IMR-90 (cell line): Measurements from ENCODE around the gene CES4A. TPM values are rescaled to one million over a fixed set of nuclear protein-coding genes. Genes with fewer than 3 reads are reported as not detected.

Source experiments
- ATAC-seq: fragments of 200-7000 bp; cut with Tn5 transposase; 2 replicates; pipeline ENCODE4 v1.9.1; 2020; ENCODE audit warnings: low read depth, mild to moderate bottlenecking, moderate library complexity
- BruUV-seq: library from RNA; stranded (reverse); fragments of 400-500 nt; replicated peaks from 2 replicates; lab custom pipeline; 2021; lab: Mats Ljungman, UMichigan
- CTCF ChIA-PET: fragments of 300-600 bp; formaldehyde crosslinking; extraction: SDS; loops from one replicate; lab custom pipeline; 2021; ENCODE audit warnings: antibody characterized with exemption; lab: Yijun Ruan, JAX
- POLR2A ChIA-PET: fragments of 300-600 bp; sonication (Branson Sonifier 250); formaldehyde crosslinking; loops from one replicate; lab custom pipeline; 2022; ENCODE audit warnings: antibody characterized with exemption; ENCODE audit not compliant: unreplicated experiment; lab: Charles Lee
- DNase-seq: peaks from one replicate; pipeline ENCODE4 v3.0.0; 2013
- H2AFZ ChIP-seq: replicated peaks from 2 replicates; pipeline ENCODE3; 2013; ENCODE audit warnings: low read length, mild to moderate bottlenecking; ENCODE audit not compliant: poor library complexity
- H2AK5ac ChIP-seq: 2 replicates; pipeline ENCODE4 v1.6.1; 2013; ENCODE audit warnings: low read depth, low read length, inconsistent platforms
- H2AK9ac ChIP-seq: replicated peaks from 2 replicates; pipeline ENCODE3; 2013; ENCODE audit warnings: mild to moderate bottlenecking, low read depth, low read length, moderate library complexity; ENCODE audit not compliant: poor library complexity
- H2BK120ac ChIP-seq: 2 replicates; pipeline ENCODE4 v1.6.1; 2013; ENCODE audit warnings: low read depth, low read length, inconsistent platforms
- H2BK15ac ChIP-seq: 3 replicates; pipeline ENCODE4 v1.6.1; 2013; ENCODE audit warnings: low read depth, low read length, inconsistent platforms
- H2BK20ac ChIP-seq: 2 replicates; pipeline ENCODE4 v1.6.1; 2013; ENCODE audit warnings: low read depth, mild to moderate bottlenecking, inconsistent platforms, low read length, moderate library complexity
- H2BK5ac ChIP-seq: 2 replicates; pipeline ENCODE4 v1.6.1; 2013; ENCODE audit warnings: mild to moderate bottlenecking, low read depth, low read length, inconsistent platforms; ENCODE audit not compliant: poor library complexity, severe bottlenecking
- H3K14ac ChIP-seq: replicated peaks from 2 replicates; pipeline ENCODE4 v1.6.1; 2013; ENCODE audit warnings: low read depth, low read length, inconsistent platforms
- H3K18ac ChIP-seq: 2 replicates; pipeline ENCODE4 v1.6.1; 2013; ENCODE audit warnings: low read depth, low read length, control low read depth
- H3K23ac ChIP-seq: 2 replicates; pipeline ENCODE4 v1.6.1; 2013; ENCODE audit warnings: low read depth, low read length, inconsistent platforms
- H3K27ac ChIP-seq: 2 replicates; pipeline ENCODE4 v1.5.1; 2013; ENCODE audit warnings: mild to moderate bottlenecking, control low read depth, low read length; ENCODE audit not compliant: insufficient read depth
- H3K27me3 ChIP-seq: 2 replicates; pipeline ENCODE4 v1.6.1; 2013; ENCODE audit warnings: low read length; ENCODE audit not compliant: control insufficient read depth, insufficient read depth
- H3K36me3 ChIP-seq: 2 replicates; pipeline ENCODE4 v1.6.1; 2013; ENCODE audit warnings: low read length, mixed read lengths; ENCODE audit not compliant: control insufficient read depth, insufficient read depth
- H3K4ac ChIP-seq: 2 replicates; pipeline ENCODE4 v1.6.1; 2013; ENCODE audit warnings: low read depth, low read length, inconsistent platforms
- H3K4me1 ChIP-seq: 2 replicates; pipeline ENCODE4 v1.6.1; 2013; ENCODE audit warnings: low read length, mixed read lengths; ENCODE audit not compliant: control insufficient read depth, insufficient read depth
- H3K4me2 ChIP-seq: 2 replicates; pipeline ENCODE4 v1.6.1; 2013; ENCODE audit warnings: low read depth, mild to moderate bottlenecking, control low read depth, low read length, moderate library complexity
- H3K4me3 ChIP-seq: 2 replicates; pipeline ENCODE4 v1.5.1; 2013; ENCODE audit warnings: low read depth, mild to moderate bottlenecking, control low read depth, low read length, moderate library complexity; ENCODE audit not compliant: insufficient read depth
- H3K56ac ChIP-seq: 2 replicates; pipeline ENCODE4 v1.6.1; 2013; ENCODE audit warnings: low read length, inconsistent platforms; ENCODE audit not compliant: insufficient read depth; ENCODE audit errors: extremely low read depth
- H3K79me1 ChIP-seq, 2 experiments: 2 replicates each; pipeline ENCODE4 v1.6.1; 2013; ENCODE audit warnings: low read length in 2 of 2, inconsistent platforms in 1 of 2, low read depth in 1 of 2
- H3K9ac ChIP-seq: 2 replicates; pipeline ENCODE4 v1.6.1; 2013; ENCODE audit warnings: low read depth, low read length, control low read depth
- H3K9me1 ChIP-seq: 2 replicates; pipeline ENCODE4 v1.6.1; 2013; ENCODE audit warnings: low read length, inconsistent platforms; ENCODE audit not compliant: insufficient read depth
- H3K9me3 ChIP-seq: 2 replicates; pipeline ENCODE4 v1.6.1; 2013; ENCODE audit warnings: low read length; ENCODE audit not compliant: control insufficient read depth, insufficient read depth
- H4K20me1 ChIP-seq: 2 replicates; pipeline ENCODE4 v1.6.1; 2013; ENCODE audit warnings: low read length, inconsistent platforms; ENCODE audit not compliant: insufficient read depth
- H4K5ac ChIP-seq: 2 replicates; pipeline ENCODE4 v1.6.1; 2013; ENCODE audit warnings: mild to moderate bottlenecking, low read depth, low read length, control low read depth
- H4K8ac ChIP-seq, 2 experiments: 2 replicates each; pipeline ENCODE4 v1.6.1; 2013; ENCODE audit warnings: low read depth in 2 of 2, low read length in 2 of 2, control low read depth in 1 of 2, inconsistent platforms in 1 of 2
- H4K91ac ChIP-seq: 2 replicates; pipeline ENCODE4 v1.6.1; 2013; ENCODE audit warnings: low read depth, low read length, inconsistent platforms; ENCODE audit not compliant: insufficient read depth
- CHD1 ChIP-seq: IDR thresholded peaks from 2 replicates; pipeline ENCODE4 v1.6.1; 2012; ENCODE audit warnings: low read depth, low read length, improper control_type of control experiment
- WGBS, 2 experiments: methylation state at CpG; one replicate each; pipeline versions ENCODE4 v1.1.5 to v1.1.7; 2013; ENCODE audit warnings: missing lambda C conversion rate in 2 of 2; ENCODE audit not compliant: insufficient read length in 1 of 2; ENCODE audit errors: extremely low coverage in 2 of 2; 5-methylcytosine and 5-hydroxymethylcytosine counted together
- dilution Hi-C: fragments of 300-500 bp; cut with HindIII; formaldehyde crosslinking; loops from one replicate; pipeline ENCODE4 v1.14.3; 2018; ENCODE audit warnings: low sequenced_read_pairs; ENCODE audit not compliant: unreplicated experiment
- in situ Hi-C: fragments of 300-500 bp; cut with MboI; formaldehyde crosslinking; loops from 3 replicates; pipeline ENCODE4 v1.14.3; 2019; ENCODE audit warnings: low sequenced_read_pairs, inconsistent platforms, mixed read lengths
- intact Hi-C: fragments of 100-400 bp; cut with micrococcal nuclease; formaldehyde crosslinking; loops from 2 replicates; pipeline ENCODE4 v1.10.0; 2022
- polyA plus RNA-seq, 3 experiments: library from polyadenylated mRNA; depleted of rRNA; stranded (reverse); fragments of >200 nt; gene quantifications; 2 replicates each; pipeline ENCODE4 v1.2.3, GENCODE V29; 2012; ENCODE audit warnings: low replicate concordance in 1 of 3
- total RNA-seq: library from RNA; depleted of rRNA; stranded (reverse); fragments of >200 nt; gene quantifications from 2 replicates; pipeline ENCODE4 v1.2.3, GENCODE V29; 2012
- TF ChIP-seq, protein P1 (sequence below): fragments of 150-350 bp; IDR thresholded peaks from 2 replicates; pipeline ENCODE4 v1.6.1; 2017; ENCODE audit warnings: mild to moderate bottlenecking, antibody characterized with exemption, low read length, low read depth

CES4A gene
- total and polyA plus RNA-seq, 2 of the 4 experiments (the other 2 are of a cell fraction): 0.72 to 4.7 TPM

DNA sequence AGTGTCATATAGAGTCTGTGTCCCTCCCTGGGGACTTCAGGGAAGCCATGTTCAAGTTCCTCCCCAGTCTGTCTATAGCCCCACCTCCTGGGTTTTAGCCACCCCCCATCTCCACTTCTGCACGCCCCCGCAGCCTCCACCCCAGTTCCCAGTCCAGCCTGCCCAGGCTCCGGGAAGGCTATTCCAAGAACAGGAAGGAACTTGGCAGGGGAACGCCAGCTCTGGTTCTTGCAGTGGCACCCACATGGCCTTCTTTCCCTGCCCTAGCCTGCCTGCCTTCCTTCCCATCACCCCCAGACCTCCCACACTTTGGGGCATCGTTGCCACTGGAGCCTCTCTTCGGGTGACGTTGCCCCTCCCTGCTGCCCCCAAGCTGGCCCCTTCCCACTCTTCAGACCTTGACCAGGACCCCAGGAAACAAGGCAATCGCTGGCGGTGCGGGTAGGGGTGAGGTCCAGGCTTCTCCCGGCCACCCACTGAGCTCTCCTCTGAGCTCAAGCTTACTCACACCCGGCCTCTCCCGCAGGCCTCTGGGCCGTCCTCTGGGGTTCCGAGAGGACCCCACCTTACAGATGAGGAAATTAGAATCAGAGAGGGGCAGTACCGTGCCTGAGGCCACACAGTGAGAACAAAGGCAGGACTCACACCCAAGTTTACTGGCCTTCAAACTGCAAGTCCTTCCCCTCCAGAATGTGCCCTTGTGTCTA lies 9.2 kb upstream of the CES4A start:
- H3K4me1 ChIP-seq: no peaks in the 10 kb centered on the region; the same call in 1 of the 2 replicates
- no peak overlapping the region for H2BK20ac ChIP-seq
- H3K4ac ChIP-seq: no peak overlapping the region; the same call in 1 of the 2 replicates
- no peaks in the 10 kb centered on the region for H4K20me1 ChIP-seq
- H4K5ac ChIP-seq: no peak overlapping the region
- ChIA-PET CTCF (interaction anchor here (1.6 kb wide), 1 partner anchor 122 kb away, joined by 5 read pairs; no protein-coding TSS in a partner anchor), POLR2A (no interaction called here)
- H2AFZ ChIP-seq: peak overlapping the region; percentile 69
- no peak overlapping the region for H3K18ac ChIP-seq
- no peak overlapping the region for H3K27ac ChIP-seq
- in situ Hi-C loops (no loop called here), intact Hi-C loops (no loop called here), dilution Hi-C loops (no loop called here)
- ATAC-seq (peak; percentile 13; the same call in 1 of the 2 replicates), DNase-seq (no peak)
- no peak overlapping the region for H2BK15ac ChIP-seq
- no peak overlapping the region for H4K8ac ChIP-seq
- no peak overlapping the region for H3K23ac ChIP-seq
- peak overlapping the region; percentile 65 for H2AK5ac ChIP-seq
- no peak overlapping the region for H2AK9ac ChIP-seq
- no peak overlapping the region for H2BK120ac ChIP-seq
- H3K4me3 ChIP-seq: no peak overlapping the region
- H2BK5ac ChIP-seq: no peak overlapping the region
- H4K91ac ChIP-seq: no peak overlapping the region
- H3K4me2 ChIP-seq: no peak overlapping the region
- H3K36me3 ChIP-seq: no peaks in the 10 kb centered on the region
- H3K14ac ChIP-seq: no peak overlapping the region
- H3K56ac ChIP-seq: no peak overlapping the region
- TF ChIP-seq, protein P1, sequence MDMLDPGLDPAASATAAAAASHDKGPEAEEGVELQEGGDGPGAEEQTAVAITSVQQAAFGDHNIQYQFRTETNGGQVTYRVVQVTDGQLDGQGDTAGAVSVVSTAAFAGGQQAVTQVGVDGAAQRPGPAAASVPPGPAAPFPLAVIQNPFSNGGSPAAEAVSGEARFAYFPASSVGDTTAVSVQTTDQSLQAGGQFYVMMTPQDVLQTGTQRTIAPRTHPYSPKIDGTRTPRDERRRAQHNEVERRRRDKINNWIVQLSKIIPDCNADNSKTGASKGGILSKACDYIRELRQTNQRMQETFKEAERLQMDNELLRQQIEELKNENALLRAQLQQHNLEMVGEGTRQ: no peak
- TF ChIP-seq CHD1: no peak
- no peaks in the 10 kb centered on the region for H3K79me1 ChIP-seq
- H3K9me1 ChIP-seq: no peaks in the 10 kb centered on the region
- H3K9me3 ChIP-seq: no peaks in the 10 kb centered on the region
- no TSS peak for BruUV-seq
- H3K9ac ChIP-seq: no peak overlapping the region
- WGBS, 2 experiments: 44% methylated on average over 8 of the region's 16 CpGs; no CpG with 5 or more reads in 1 of the 2 experiments
- H3K27me3 ChIP-seq: no peaks in the 10 kb centered on the region; the same call in 1 of the 2 replicates
